ENCODE measurements around the gene PPM1A. TPM values are rescaled to one million over a fixed set of nuclear protein-coding genes. Genes with fewer than 3 reads are reported as not detected.

Gene PPM1A
- polyA plus RNA-seq, 3 donors: 18.4 to 34.1 (median 21.5) TPM

- Histone ChIP-seq H3K4me3 (replicated peaks in 1 of 3; ENCODE audit: low read depth in 2 of 3, low read length in 3 of 3) (no peak overlapping the region), H3K4me1 (ENCODE audit: control insufficient read depth in 1 of 2, insufficient read depth in 2 of 2, low read length in 2 of 2) (peaks cover 9 to 12% of the 10 kb centered on the region in 2 donors), H3K36me3 (replicated peaks in 1 of 2; ENCODE audit: control insufficient read depth in 1 of 2, insufficient read depth in 2 of 2, low read length in 2 of 2) (no peaks in the 10 kb centered on the region), H3K9me3 (replicated peaks in 1 of 2; ENCODE audit: control insufficient read depth in 1 of 2, insufficient read depth in 1 of 2, low read length in 2 of 2) (no peaks in the 10 kb centered on the region), H4K20me1 (ENCODE audit: insufficient read depth, low read length) (no peaks in the 10 kb centered on the region), H3K27ac (ENCODE audit: low read depth in 1 of 2, low read length in 2 of 2) (no peak overlapping the region), H3K4me2 (replicated peaks; ENCODE audit: extremely low read depth, low read length, poor library complexity, severe bottlenecking) (no peak overlapping the region), H3K79me2 (ENCODE audit: insufficient read depth, low read length) (no peaks in the 10 kb centered on the region), H2AFZ (ENCODE audit: insufficient read depth, low read depth, low read length, poor library complexity, severe bottlenecking) (no peak overlapping the region), H3K27me3 (ENCODE audit: control insufficient read depth in 2 of 2, insufficient read depth in 2 of 2, low read length in 2 of 2) (no peaks in the 10 kb centered on the region), H3K9ac (ENCODE audit: insufficient read depth, low read length, poor library complexity, severe bottlenecking) (no peak overlapping the region)
- no peak for DNase-seq
- no peak for TF ChIP-seq CTCF (IDR thresholded peaks at IDR 0.05)
- intact Hi-C loops (cut with micrococcal nuclease): loop anchor here (10.0 kb wide), 3 partner anchors 76 to 756 kb away; partner anchors contain the start of genes PCNX4 (in 2 of the 2), DHRS7 (in 1 of the 2), JKAMP (in 1 of the 2) and L3HYPDH (in 1 of the 2)
- Mint-ChIP-seq H3K4me3 (no peak overlapping the region), H3K36me3 (no peaks in the 10 kb centered on the region), H3K27me3 (ENCODE audit: low read depth in 3 of 3) (peaks cover 0 to 3% (median 1%) of the 10 kb centered on the region in 3 donors), H3K9me3 (peaks cover 0 to 1% (median 0%) of the 10 kb centered on the region in 7 donors), H3K27ac (no peak overlapping the region), H3K4me1 (peaks cover 15% of the 10 kb centered on the region)
- no CpG with 5 or more reads among the region's 1 CpG for WGBS (ENCODE audit: insufficient coverage)
Observed at GRCh38 chr14:60241091-60241490, 7.9 kb upstream of the PPM1A start.

- Histone ChIP-seq H3K4me2 (replicated peaks; ENCODE audit: extremely low read depth, low read length, poor library complexity, severe bottlenecking) (no peak overlapping the region), H3K79me2 (ENCODE audit: insufficient read depth, low read length) (no peaks in the 10 kb centered on the region), H3K36me3 (replicated peaks in 1 of 2; ENCODE audit: control insufficient read depth in 1 of 2, insufficient read depth in 2 of 2, low read length in 2 of 2) (no peaks in the 10 kb centered on the region), H4K20me1 (ENCODE audit: insufficient read depth, low read length) (no peaks in the 10 kb centered on the region), H3K9me3 (replicated peaks in 1 of 2; ENCODE audit: control insufficient read depth in 1 of 2, insufficient read depth in 1 of 2, low read length in 2 of 2) (no peaks in the 10 kb centered on the region), H3K27me3 (ENCODE audit: control insufficient read depth in 2 of 2, insufficient read depth in 2 of 2, low read length in 2 of 2) (no peaks in the 10 kb centered on the region), H3K27ac (ENCODE audit: low read depth in 1 of 2, low read length in 2 of 2) (no peak overlapping the region), H3K9ac (ENCODE audit: insufficient read depth, low read length, poor library complexity, severe bottlenecking) (no peak overlapping the region), H2AFZ (ENCODE audit: insufficient read depth, low read depth, low read length, poor library complexity, severe bottlenecking) (no peak overlapping the region), H3K4me3 (replicated peaks in 1 of 3; ENCODE audit: low read depth in 2 of 3, low read length in 3 of 3) (no peak overlapping the region), H3K4me1 (ENCODE audit: control insufficient read depth in 1 of 2, insufficient read depth in 2 of 2, low read length in 2 of 2) (peaks cover 16 to 20% of the 10 kb centered on the region in 2 donors)
- intact Hi-C loops (cut with micrococcal nuclease): loop anchor here (10.0 kb wide), 3 partner anchors 78 to 758 kb away; partner anchors contain the start of genes PCNX4 (in 2 of the 2), DHRS7 (in 1 of the 2), JKAMP (in 1 of the 2) and L3HYPDH (in 1 of the 2)
- DNase-seq: peak; percentile 49 to 59 (median 53)
- no CpG with 5 or more reads among the region's 2 CpGs for WGBS (ENCODE audit: insufficient coverage)
- H3K36me3 Mint-ChIP-seq: no peaks in the 10 kb centered on the region
- peaks cover 23% of the 10 kb centered on the region for H3K4me1 Mint-ChIP-seq
- no peak for TF ChIP-seq CTCF (IDR thresholded peaks at IDR 0.05)
- peaks cover 0 to 1% (median 0%) of the 10 kb centered on the region in 7 donors for H3K9me3 Mint-ChIP-seq
- peak overlapping the region in 3 of 7 donors; percentile 26 to 57 (median 37) for H3K27ac Mint-ChIP-seq
- peaks cover 0 to 3% (median 1%) of the 10 kb centered on the region in 3 donors for H3K27me3 Mint-ChIP-seq (ENCODE audit: low read depth in 3 of 3)
- no peak overlapping the region for H3K4me3 Mint-ChIP-seq
Observed at GRCh38 chr14:60242429-60242828, 6.6 kb upstream of the PPM1A start.

All from CD14-positive monocyte (primary cell).